IMR-90 (cell line): ENCODE measurements around the gene DYRK1A.

Experiments used
- BHLHE40 ChIP-seq: fragments of 150-350 bp; IDR thresholded peaks from 2 replicates; pipeline ENCODE4 v1.6.1; 2016; ENCODE audit warnings: mild to moderate bottlenecking, low read depth, low read length
- CEBPB ChIP-seq: IDR thresholded peaks from 2 replicates; pipeline ENCODE4 v1.6.1; 2012; ENCODE audit warnings: low read depth, low read length, improper control_type of control experiment
- CHD1 ChIP-seq: IDR thresholded peaks from 2 replicates; pipeline ENCODE4 v1.6.1; 2012; ENCODE audit warnings: low read depth, low read length, improper control_type of control experiment
- FOS ChIP-seq: fragments of 150-350 bp; IDR thresholded peaks from 2 replicates; pipeline ENCODE4 v1.6.1; 2016; ENCODE audit warnings: low read depth, low read length
- MXI1 ChIP-seq: IDR thresholded peaks from 2 replicates; pipeline ENCODE4 v1.6.1; 2012; ENCODE audit warnings: low read depth, mild to moderate bottlenecking, low read length, moderate library complexity, borderline replicate concordance
- NFE2L2 ChIP-seq: fragments of 150-350 bp; IDR thresholded peaks from 2 replicates; pipeline ENCODE4 v1.6.1; 2016; ENCODE audit warnings: low read depth, mild to moderate bottlenecking, low read length
- POLR2A ChIP-seq: IDR thresholded peaks from 2 replicates; pipeline ENCODE4 v1.6.1; 2012; ENCODE audit warnings: mild to moderate bottlenecking, low read depth, low read length
- RAD21 ChIP-seq: IDR thresholded peaks from 2 replicates; pipeline ENCODE4 v1.6.1; 2012; ENCODE audit warnings: low read length, improper control_type of control experiment
- RCOR1 ChIP-seq: IDR thresholded peaks from 2 replicates; pipeline ENCODE4 v1.6.1; 2012; ENCODE audit warnings: mild to moderate bottlenecking, low read length, improper control_type of control experiment; ENCODE audit not compliant: insufficient replicate concordance
- SMC3 ChIP-seq: fragments of 150-350 bp; IDR thresholded peaks from 2 replicates; pipeline ENCODE4 v1.6.1; 2016; ENCODE audit warnings: low read depth, mild to moderate bottlenecking, antibody characterized with exemption, low read length, moderate library complexity
- TF ChIP-seq, protein P1 (sequence below): conservative IDR thresholded peaks from 2 replicates; pipeline ENCODE4 v1.5.1; 2012; ENCODE audit warnings: mild to moderate bottlenecking, low read depth, low read length, improper control_type of control experiment
- TF ChIP-seq, protein P2 (sequence below): fragments of 150-350 bp; IDR thresholded peaks from 2 replicates; pipeline ENCODE4 v1.6.1; 2017; ENCODE audit warnings: mild to moderate bottlenecking, antibody characterized with exemption, low read length, low read depth

DNA sequence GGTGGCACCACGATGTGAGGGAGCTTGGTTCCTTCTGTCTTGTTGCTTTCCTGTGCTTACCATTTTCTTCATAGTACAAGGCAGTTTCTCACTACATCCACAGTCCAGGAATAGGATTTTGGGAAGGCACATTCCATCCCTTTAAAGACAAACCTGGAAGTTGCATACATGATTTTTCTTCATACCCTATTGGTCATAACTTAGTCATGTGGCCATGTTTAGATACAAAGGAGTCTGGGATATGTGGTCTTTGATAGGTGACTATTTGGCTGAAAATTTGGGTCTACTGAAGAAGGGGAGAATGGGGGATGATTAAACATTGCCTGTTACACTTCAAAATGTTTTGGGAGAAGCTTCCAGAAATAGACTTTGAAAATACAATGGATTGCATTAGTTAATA, 7.0 kb downstream of the DYRK1A start:
- TF ChIP-seq, protein P1, sequence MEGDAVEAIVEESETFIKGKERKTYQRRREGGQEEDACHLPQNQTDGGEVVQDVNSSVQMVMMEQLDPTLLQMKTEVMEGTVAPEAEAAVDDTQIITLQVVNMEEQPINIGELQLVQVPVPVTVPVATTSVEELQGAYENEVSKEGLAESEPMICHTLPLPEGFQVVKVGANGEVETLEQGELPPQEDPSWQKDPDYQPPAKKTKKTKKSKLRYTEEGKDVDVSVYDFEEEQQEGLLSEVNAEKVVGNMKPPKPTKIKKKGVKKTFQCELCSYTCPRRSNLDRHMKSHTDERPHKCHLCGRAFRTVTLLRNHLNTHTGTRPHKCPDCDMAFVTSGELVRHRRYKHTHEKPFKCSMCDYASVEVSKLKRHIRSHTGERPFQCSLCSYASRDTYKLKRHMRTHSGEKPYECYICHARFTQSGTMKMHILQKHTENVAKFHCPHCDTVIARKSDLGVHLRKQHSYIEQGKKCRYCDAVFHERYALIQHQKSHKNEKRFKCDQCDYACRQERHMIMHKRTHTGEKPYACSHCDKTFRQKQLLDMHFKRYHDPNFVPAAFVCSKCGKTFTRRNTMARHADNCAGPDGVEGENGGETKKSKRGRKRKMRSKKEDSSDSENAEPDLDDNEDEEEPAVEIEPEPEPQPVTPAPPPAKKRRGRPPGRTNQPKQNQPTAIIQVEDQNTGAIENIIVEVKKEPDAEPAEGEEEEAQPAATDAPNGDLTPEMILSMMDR = no peak
- TF ChIP-seq POLR2A = no peak
- TF ChIP-seq, protein P2, sequence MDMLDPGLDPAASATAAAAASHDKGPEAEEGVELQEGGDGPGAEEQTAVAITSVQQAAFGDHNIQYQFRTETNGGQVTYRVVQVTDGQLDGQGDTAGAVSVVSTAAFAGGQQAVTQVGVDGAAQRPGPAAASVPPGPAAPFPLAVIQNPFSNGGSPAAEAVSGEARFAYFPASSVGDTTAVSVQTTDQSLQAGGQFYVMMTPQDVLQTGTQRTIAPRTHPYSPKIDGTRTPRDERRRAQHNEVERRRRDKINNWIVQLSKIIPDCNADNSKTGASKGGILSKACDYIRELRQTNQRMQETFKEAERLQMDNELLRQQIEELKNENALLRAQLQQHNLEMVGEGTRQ = peak; percentile 67; the same call in 1 of the 2 replicates
- TF ChIP-seq RCOR1 = no peak
- TF ChIP-seq RAD21 = no peak
- TF ChIP-seq CHD1 = no peak
- TF ChIP-seq BHLHE40 = no peak
- no peak for TF ChIP-seq SMC3
- no peak for TF ChIP-seq FOS
- TF ChIP-seq MXI1 = no peak
- no peak for TF ChIP-seq NFE2L2
- TF ChIP-seq CEBPB = no peak
